Pancreas (tissue), 10 donors: ENCODE results near the gene RNH1. TPM values are rescaled to one million over a fixed set of nuclear protein-coding genes. Genes with fewer than 3 reads are reported as not detected.
A peak's percentile ranks its signal among the peaks of the same experiment; 100 is the strongest.

Experiments used
- ATAC-seq, 4 donors: fragments of 200-7000 bp; cut with Tn5 transposase; one replicate each; pipeline versions ENCODE4 v1.8.0 to v1.9.1; 2020; ENCODE audit warnings: mild to moderate bottlenecking in 4 of 4, moderate library complexity in 4 of 4
- DNase-seq, 6 donors: peaks; one replicate each; pipeline ENCODE4 v3.0.0-alpha.2; 2020
- FAIRE-seq: peaks from 2 replicates; lab custom pipeline; 2012; peaks lifted over from hg19 to GRCh38; lab: Jason Lieb, UNC
- H3K27ac ChIP-seq, 4 donors: fragments of 200-600 bp; sonication (generic); 1 replicate in 3 of 4; 2 replicates in 1 of 4; pipeline versions ENCODE4 v1.5.0 to v1.8.0; 2020
- H3K27me3 ChIP-seq, 4 donors: fragments of 200-600 bp; one replicate each; pipeline ENCODE4 v1.8.0; 2021
- H3K36me3 ChIP-seq, 3 donors: fragments of 200-600 bp; sonication (generic) in 1 of 3; one replicate each; pipeline versions ENCODE4 v1.5.0 to v1.8.0; 2020 to 2021
- H3K4me1 ChIP-seq, 3 donors: fragments of 200-600 bp; one replicate each; pipeline ENCODE4 v1.8.0; 2021
- H3K4me3 ChIP-seq, 4 donors: fragments of 200-600 bp; sonication (generic) in 2 of 4; one replicate each; pipeline versions ENCODE4 v1.5.0 to v1.8.0; 2020 to 2021
- H3K9me3 ChIP-seq, 4 donors: fragments of 200-600 bp; one replicate each; pipeline ENCODE4 v1.8.0; 2021
- CTCF ChIP-seq, 4 donors: fragments of 200-600 bp; sonication (generic) in 3 of 4; IDR thresholded peaks; one replicate each; pipeline versions ENCODE4 v1.5.0 to v1.8.0; 2021; ENCODE audit warnings: antibody characterized with exemption in 4 of 4
- WGBS, 2 donors: extraction: QIAGEN DNeasy Blood & Tissue Kit; methylation state at CpG; one replicate each; pipeline ENCODE4 v1.1.7; 2013; 5-methylcytosine and 5-hydroxymethylcytosine counted together
- intact Hi-C, 3 donors: fragments of 100-400 bp; cut with DNase I; formaldehyde crosslinking; loops; one replicate each; pipeline versions ENCODE4 v1.11.1 to v1.14.2; 2022
- polyA plus RNA-seq, 2 donors: library from polyadenylated mRNA; stranded (reverse); fragments of 200-250 nt; gene quantifications; one replicate each; pipeline ENCODE4 v1.2.3, GENCODE V29; 2013
- total RNA-seq, 6 donors: library from RNA; stranded (reverse); fragmentation: NEBNext Ultra II Directional in 4 of 6; extraction: Animal tissue kit (Norgen Biotek cat#: 25700) in 4 of 6; gene quantifications; one replicate each; pipeline versions ENCODE4 v1.2.1 to v1.2.4, GENCODE V29; 2021 to 2023
- donor health status: healthy with polysubstance abuse.
- donor health status: DM: no; HTN: no; CAD: no; lungs with moderate emphysema.
- donor health status: DM: no; HTN: no; CAD: no.
- donor health status: control.
- donor health status: control.
- donor health status: Bipolar disorder and iron deficiency.
- donor health status: DM: yes; HTN: yes; CAD: no.
- donor health status: DM: no; HTN: no; CAD: no.
- donor health status: DM: no; HTN: no; CAD: no.
- donor health status: DM: yes; HTN: yes; CAD: no.

Gene RNH1
- total and polyA plus RNA-seq, 8 donors = 38.9 to 87.7 (median 63.9) TPM

GRCh38 chr11:515131-515530 is 8.1 kb upstream of the RNH1 start:
- FAIRE-seq = no peak
- Histone ChIP-seq H3K27me3 (no peaks in the 10 kb centered on the region), H3K9me3 (no peaks in the 10 kb centered on the region), H3K4me3 (no peak overlapping the region), H3K4me1 (peaks cover 0 to 4% (median 0%) of the 10 kb centered on the region in 3 donors), H3K36me3 (no peaks in the 10 kb centered on the region), H3K27ac (no peak overlapping the region)
- TF ChIP-seq CTCF (IDR thresholded peaks at IDR 0.05) = no peak
- 91 to 93% methylated on average over 6 of the region's 6 CpGs for WGBS, 2 donors
- intact Hi-C loops = no loop called here
- DNase-seq = no peak
- no peak for ATAC-seq

GRCh38 chr11:514606-515005 is 7.6 kb upstream of the RNH1 start:
- WGBS, 2 donors = 89 to 94% methylated on average over 10 of the region's 10 CpGs
- intact Hi-C loops = no loop called here
- H3K36me3 ChIP-seq = no peaks in the 10 kb centered on the region
- no peaks in the 10 kb centered on the region for H3K9me3 ChIP-seq
- ATAC-seq (no peak), FAIRE-seq (no peak), DNase-seq (no peak)
- H3K4me3 ChIP-seq = no peak overlapping the region
- H3K27ac ChIP-seq = no peak overlapping the region
- TF ChIP-seq CTCF (IDR thresholded peaks at IDR 0.05) = no peak
- H3K4me1 ChIP-seq = peaks cover 0 to 4% (median 0%) of the 10 kb centered on the region in 3 donors
- no peaks in the 10 kb centered on the region for H3K27me3 ChIP-seq

- ATAC-seq (no peak), DNase-seq (no peak), FAIRE-seq (no peak)
- Histone ChIP-seq H3K4me1 (peaks cover 0 to 2% (median 0%) of the 10 kb centered on the region in 3 donors), H3K36me3 (no peaks in the 10 kb centered on the region), H3K9me3 (no peaks in the 10 kb centered on the region), H3K4me3 (no peak overlapping the region), H3K27me3 (no peaks in the 10 kb centered on the region), H3K27ac (no peak overlapping the region)
- intact Hi-C loops = no loop called here
- no peak for TF ChIP-seq CTCF (IDR thresholded peaks at IDR 0.05)
- 92 to 96% methylated on average over 29 of the region's 29 CpGs for WGBS, 2 donors
Observed at GRCh38 chr11:512761-513595, 5.9 kb upstream of the RNH1 start.

GRCh38 chr11:508956-509355 is 1.9 kb upstream of the RNH1 start:
- no peak for TF ChIP-seq CTCF (IDR thresholded peaks at IDR 0.05)
- no peaks in the 10 kb centered on the region for H3K36me3 ChIP-seq
- H3K9me3 ChIP-seq = no peaks in the 10 kb centered on the region
- WGBS, 2 donors = 90 to 91% methylated on average over 5 of the region's 5 CpGs
- H3K27ac ChIP-seq = no peak overlapping the region
- peaks cover 5 to 16% (median 11%) of the 10 kb centered on the region in 3 donors for H3K4me1 ChIP-seq
- DNase-seq (peak in 1 of 6 donors; percentile 56), FAIRE-seq (no peak), ATAC-seq (no peak)
- H3K4me3 ChIP-seq = no peak overlapping the region
- H3K27me3 ChIP-seq = no peaks in the 10 kb centered on the region
- intact Hi-C loops = no loop called here
